ENCODE data around the gene PITPNM3.

The PITPNM3 gene

GRCh38 chr17:6458460-6458950 lies 97.8 kb downstream of the PITPNM3 start:
- DNase-seq: no peak

GRCh38 chr17:6457688-6458459 lies 98.5 kb downstream of the PITPNM3 start:
- DNase-seq: no peak

GRCh38 chr17:6456914-6457687 lies 99.3 kb downstream of the PITPNM3 start:
- DNase-seq: no peak

GRCh38 chr17:6456321-6456720 lies 100.0 kb downstream of the PITPNM3 start:
- DNase-seq: no peak

GRCh38 chr17:6455321-6455705 lies 101.0 kb downstream of the PITPNM3 start:
- DNase-seq: peak; percentile 28

- DNase-seq: no peak
These were observed 101.6 kb downstream of the PITPNM3 start for GRCh38 chr17:6454495-6455320.

GRCh38 chr17:6453279-6454024 lies 102.9 kb downstream of the PITPNM3 start:
- DNase-seq: no peak

- DNase-seq: no peak
These were observed 103.7 kb downstream of the PITPNM3 start for GRCh38 chr17:6452471-6453266.

GRCh38 chr17:6450926-6451832 lies 105.2 kb downstream of the PITPNM3 start:
- no peak for DNase-seq

GRCh38 chr17:6449307-6449706 lies 107.0 kb downstream of the PITPNM3 start:
- no peak for DNase-seq

GRCh38 chr17:6448473-6448872 lies 107.9 kb downstream of the PITPNM3 start:
- no peak for DNase-seq

- DNase-seq: no peak
These were observed 109.7 kb downstream of the PITPNM3 start for GRCh38 chr17:6446516-6447100.

GRCh38 chr17:6444571-6445335 lies 111.6 kb downstream of the PITPNM3 start:
- DNase-seq: no peak

GRCh38 chr17:6443692-6444570 lies 112.4 kb downstream of the PITPNM3 start, which contains the start of gene PIMREG:
Gene PIMREG (plus strand): TSS chr17:6444455. CDS start chr17:6445111, 656 bp downstream.
- DNase-seq: peak; percentile 91

GRCh38 chr17:6442775-6443174 lies 113.6 kb downstream of the PITPNM3 start:
- no peak for DNase-seq

- no peak for DNase-seq
These were observed 116.4 kb downstream of the PITPNM3 start for GRCh38 chr17:6439951-6440350.

- DNase-seq: no peak
These were observed 118.4 kb downstream of the PITPNM3 start for GRCh38 chr17:6437956-6438355.

- DNase-seq: no peak
These were observed 118.9 kb downstream of the PITPNM3 start for GRCh38 chr17:6437466-6437865.

Data from activated gamma-delta T cell treated with Interleukin-2 at 50 U/mL for 16 hours (primary cell).